ENCODE results near the gene FOXK1. TPM values are rescaled to one million over a fixed set of nuclear protein-coding genes. Genes with fewer than 3 reads are reported as not detected.

Gene FOXK1
- total and polyA plus RNA-seq, 2 donors (not counting 1 experiment from before 2014, with no cell fraction given) = 5.2 to 26.9 TPM

- Histone ChIP-seq H4K20me1 (ENCODE audit: control insufficient read depth, extremely low read depth, insufficient read depth, low read length) (no peaks in the 10 kb centered on the region), H3K27ac (ENCODE audit: insufficient read depth, low read length) (no peak overlapping the region), H3K4me1 (ENCODE audit: control insufficient read depth, extremely low read depth, insufficient read depth, low read length) (peaks cover 2% of the 10 kb centered on the region), H3K4me2 (ENCODE audit: extremely low read depth, insufficient read depth, low read length) (no peak overlapping the region), H2AFZ (ENCODE audit: low read length) (no peak overlapping the region), H3K9ac (ENCODE audit: insufficient read depth, low read length) (no peak overlapping the region), H3K79me2 (ENCODE audit: control insufficient read depth, insufficient read depth, low read length) (no peaks in the 10 kb centered on the region), H3K4me3 (replicated peaks in 1 of 4; ENCODE audit: control extremely low read depth in 1 of 4, insufficient read depth in 1 of 4, low read depth in 3 of 4, low read length in 4 of 4) (no peak overlapping the region), H3K9me3 (ENCODE audit: control insufficient read depth, insufficient read depth, low read depth, low read length) (no peaks in the 10 kb centered on the region), H3K27me3 (ENCODE audit: control insufficient read depth, insufficient read depth, low read length) (no peaks in the 10 kb centered on the region), H3K36me3 (ENCODE audit: control insufficient read depth, insufficient read depth, low read length) (peaks cover 48% of the 10 kb centered on the region)
- TF ChIP-seq CTCF (conservative IDR thresholded peaks at IDR 0.05 in 1 of 2, IDR thresholded peaks at IDR 0.05 in 1 of 2; ENCODE audit: low read depth in 1 of 2, low read length in 2 of 2) = no peak
- TF ChIP-seq EZH2 (IDR thresholded peaks at IDR 0.05; ENCODE audit: low read length, missing control alignments) = no peak
- no peak for DNase-seq (ENCODE audit: low read depth in 2 of 2)
Measured at GRCh38 chr7:4789194-4790077, 107.3 kb downstream of the FOXK1 start.

GRCh38 chr7:4790078-4790465 is 108.0 kb downstream of the FOXK1 start:
- Histone ChIP-seq H3K4me1 (ENCODE audit: control insufficient read depth, extremely low read depth, insufficient read depth, low read length) (peaks cover 2% of the 10 kb centered on the region), H3K4me3 (replicated peaks in 1 of 4; ENCODE audit: control extremely low read depth in 1 of 4, insufficient read depth in 1 of 4, low read depth in 3 of 4, low read length in 4 of 4) (no peak overlapping the region), H3K9ac (ENCODE audit: insufficient read depth, low read length) (no peak overlapping the region), H3K36me3 (ENCODE audit: control insufficient read depth, insufficient read depth, low read length) (peaks cover 42% of the 10 kb centered on the region), H3K79me2 (ENCODE audit: control insufficient read depth, insufficient read depth, low read length) (no peaks in the 10 kb centered on the region), H4K20me1 (ENCODE audit: control insufficient read depth, extremely low read depth, insufficient read depth, low read length) (no peaks in the 10 kb centered on the region), H3K27ac (ENCODE audit: insufficient read depth, low read length) (no peak overlapping the region), H3K4me2 (ENCODE audit: extremely low read depth, insufficient read depth, low read length) (no peak overlapping the region), H3K9me3 (ENCODE audit: control insufficient read depth, insufficient read depth, low read depth, low read length) (no peaks in the 10 kb centered on the region), H2AFZ (ENCODE audit: low read length) (no peak overlapping the region), H3K27me3 (ENCODE audit: control insufficient read depth, insufficient read depth, low read length) (no peaks in the 10 kb centered on the region)
- no peak for TF ChIP-seq CTCF (conservative IDR thresholded peaks at IDR 0.05 in 1 of 2, IDR thresholded peaks at IDR 0.05 in 1 of 2; ENCODE audit: low read depth in 1 of 2, low read length in 2 of 2)
- no peak for TF ChIP-seq EZH2 (IDR thresholded peaks at IDR 0.05; ENCODE audit: low read length, missing control alignments)
- DNase-seq (ENCODE audit: low read depth in 2 of 2) = no peak

- Histone ChIP-seq H3K9me3 (ENCODE audit: control insufficient read depth, insufficient read depth, low read depth, low read length) (no peaks in the 10 kb centered on the region), H3K9ac (ENCODE audit: insufficient read depth, low read length) (no peak overlapping the region), H3K27ac (ENCODE audit: insufficient read depth, low read length) (no peak overlapping the region), H4K20me1 (ENCODE audit: control insufficient read depth, extremely low read depth, insufficient read depth, low read length) (no peaks in the 10 kb centered on the region), H3K4me3 (replicated peaks in 1 of 4; ENCODE audit: control extremely low read depth in 1 of 4, insufficient read depth in 1 of 4, low read depth in 3 of 4, low read length in 4 of 4) (no peak overlapping the region), H3K27me3 (ENCODE audit: control insufficient read depth, insufficient read depth, low read length) (no peaks in the 10 kb centered on the region), H2AFZ (ENCODE audit: low read length) (no peak overlapping the region), H3K4me2 (ENCODE audit: extremely low read depth, insufficient read depth, low read length) (no peak overlapping the region), H3K36me3 (ENCODE audit: control insufficient read depth, insufficient read depth, low read length) (peaks cover 40% of the 10 kb centered on the region), H3K4me1 (ENCODE audit: control insufficient read depth, extremely low read depth, insufficient read depth, low read length) (peaks cover 2% of the 10 kb centered on the region), H3K79me2 (ENCODE audit: control insufficient read depth, insufficient read depth, low read length) (no peaks in the 10 kb centered on the region)
- TF ChIP-seq CTCF (conservative IDR thresholded peaks at IDR 0.05 in 1 of 2, IDR thresholded peaks at IDR 0.05 in 1 of 2; ENCODE audit: low read depth in 1 of 2, low read length in 2 of 2) (no peak), EZH2 (IDR thresholded peaks at IDR 0.05; ENCODE audit: low read length, missing control alignments) (no peak)
- no peak for DNase-seq (ENCODE audit: low read depth in 2 of 2)
Measured at GRCh38 chr7:4790516-4790991, 108.5 kb downstream of the FOXK1 start.

All from fibroblast of lung (primary cell).